ENCODE measurements around the gene CETP.
A peak's percentile ranks its signal among the peaks of the same experiment; 100 is the strongest.

The CETP gene

DNA sequence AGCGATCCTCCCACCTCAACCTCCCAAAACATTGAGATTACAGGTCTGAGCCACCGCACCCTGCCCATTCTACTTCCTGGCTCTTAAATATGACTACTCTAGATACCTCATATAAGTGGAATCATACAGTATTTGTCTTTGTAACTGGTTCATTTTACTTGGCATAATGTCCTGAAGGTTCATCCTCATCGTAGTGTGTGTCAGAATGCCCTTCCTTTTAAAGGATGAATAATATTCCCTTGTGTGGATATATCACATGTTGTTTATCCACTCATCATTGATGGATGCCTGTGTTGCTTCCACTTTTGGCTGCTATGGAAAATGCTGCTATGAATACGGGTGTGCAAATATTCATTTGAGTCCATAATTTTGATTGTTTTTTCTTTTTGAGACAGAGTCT, 5.7 kb upstream of the CETP start:
- peak in 1 of 2 donors; percentile 73 for DNase-seq (ENCODE audit: low read depth in 2 of 2)
- no peak overlapping the region for H3K4me3 ChIP-seq (replicated peaks in 1 of 2; ENCODE audit: low read depth in 2 of 2, low read length in 2 of 2)
- TF ChIP-seq, protein P1, sequence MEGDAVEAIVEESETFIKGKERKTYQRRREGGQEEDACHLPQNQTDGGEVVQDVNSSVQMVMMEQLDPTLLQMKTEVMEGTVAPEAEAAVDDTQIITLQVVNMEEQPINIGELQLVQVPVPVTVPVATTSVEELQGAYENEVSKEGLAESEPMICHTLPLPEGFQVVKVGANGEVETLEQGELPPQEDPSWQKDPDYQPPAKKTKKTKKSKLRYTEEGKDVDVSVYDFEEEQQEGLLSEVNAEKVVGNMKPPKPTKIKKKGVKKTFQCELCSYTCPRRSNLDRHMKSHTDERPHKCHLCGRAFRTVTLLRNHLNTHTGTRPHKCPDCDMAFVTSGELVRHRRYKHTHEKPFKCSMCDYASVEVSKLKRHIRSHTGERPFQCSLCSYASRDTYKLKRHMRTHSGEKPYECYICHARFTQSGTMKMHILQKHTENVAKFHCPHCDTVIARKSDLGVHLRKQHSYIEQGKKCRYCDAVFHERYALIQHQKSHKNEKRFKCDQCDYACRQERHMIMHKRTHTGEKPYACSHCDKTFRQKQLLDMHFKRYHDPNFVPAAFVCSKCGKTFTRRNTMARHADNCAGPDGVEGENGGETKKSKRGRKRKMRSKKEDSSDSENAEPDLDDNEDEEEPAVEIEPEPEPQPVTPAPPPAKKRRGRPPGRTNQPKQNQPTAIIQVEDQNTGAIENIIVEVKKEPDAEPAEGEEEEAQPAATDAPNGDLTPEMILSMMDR (IDR thresholded peaks at IDR 0.05; ENCODE audit: low read depth, low read length), result no peak

DNA sequence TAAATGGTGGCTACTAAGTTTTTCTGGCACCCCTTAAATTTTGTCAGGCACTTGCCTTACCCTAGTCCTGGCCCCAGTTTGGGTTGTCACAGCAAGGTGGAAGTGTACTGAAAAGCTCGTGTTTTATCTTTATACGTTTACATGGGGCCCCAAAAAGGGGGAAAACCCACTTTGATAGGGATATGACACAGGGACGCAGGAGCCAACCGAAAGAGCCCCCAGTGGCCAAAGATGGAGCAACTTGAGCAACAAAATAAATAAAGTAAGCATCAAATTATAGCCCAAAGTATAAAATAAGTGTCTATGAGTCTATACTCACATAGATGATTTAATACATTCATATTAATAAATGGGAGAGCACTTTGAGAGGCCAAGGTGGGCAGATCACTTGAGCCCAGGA, 5.0 kb upstream of the CETP start:
- TF ChIP-seq, protein P1 (IDR thresholded peaks at IDR 0.05; ENCODE audit: low read depth, low read length), result peak; percentile 24
- H3K4me3 ChIP-seq (replicated peaks in 1 of 2; ENCODE audit: low read depth in 2 of 2, low read length in 2 of 2), result no peak overlapping the region
- DNase-seq (ENCODE audit: low read depth in 2 of 2), result no peak

DNA sequence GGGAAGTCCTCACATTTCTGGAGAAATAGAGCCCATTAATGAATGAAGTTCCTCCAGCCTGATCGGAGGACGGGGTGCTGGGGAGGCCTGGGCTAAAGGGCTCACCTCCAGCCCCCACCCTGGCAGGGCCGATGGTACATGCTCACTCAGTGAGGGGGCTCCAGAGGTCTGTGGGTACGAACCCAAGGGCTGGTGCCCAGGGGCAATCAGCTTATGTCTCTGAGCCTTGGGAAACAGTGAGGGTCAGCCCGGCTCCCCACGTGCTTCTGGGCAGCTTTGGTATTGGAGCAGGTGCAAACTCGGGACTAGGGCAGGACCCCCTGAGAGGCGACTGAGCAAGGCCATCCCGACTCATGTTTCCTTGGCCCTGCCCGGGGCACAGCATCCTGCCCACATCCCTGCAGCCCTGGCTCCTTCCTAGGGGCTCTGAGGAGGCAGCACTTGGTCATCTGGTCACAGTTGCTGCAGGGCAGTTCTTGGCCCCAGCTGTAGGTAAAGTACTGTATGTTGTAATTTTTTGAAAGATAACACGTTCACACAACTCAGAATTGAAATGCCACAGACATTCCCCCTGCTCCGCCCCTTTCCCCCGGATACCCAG, 969 bp upstream of the CETP start:
- TF ChIP-seq, protein P1 (IDR thresholded peaks at IDR 0.05; ENCODE audit: low read depth, low read length), result no peak
- H3K4me3 ChIP-seq (replicated peaks in 1 of 2; ENCODE audit: low read depth in 2 of 2, low read length in 2 of 2), result no peak overlapping the region
- peak; percentile 52 to 64 for DNase-seq (ENCODE audit: low read depth in 2 of 2)

DNA sequence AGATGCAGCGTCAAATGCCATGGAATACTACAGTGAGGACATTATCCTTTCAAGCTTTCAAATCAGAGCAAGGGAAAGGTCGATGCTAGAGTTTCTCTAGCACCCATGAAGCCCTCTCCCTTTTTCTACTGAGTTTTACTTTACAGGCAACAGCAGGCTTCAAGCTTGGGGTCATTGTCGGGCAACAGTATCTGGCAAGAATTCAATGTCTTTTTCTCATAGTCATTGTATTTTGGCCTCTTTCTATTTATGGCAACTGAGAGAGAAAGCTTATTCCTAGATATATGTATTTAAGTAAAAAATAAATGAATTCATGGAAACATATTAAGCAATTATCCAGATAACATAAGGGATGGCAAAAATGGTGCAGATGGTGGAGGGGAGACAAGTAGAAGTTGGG, 364 bp upstream of the CETP start:
- peak; percentile 54 to 72 for DNase-seq (ENCODE audit: low read depth in 2 of 2)
- TF ChIP-seq, protein P1 (IDR thresholded peaks at IDR 0.05; ENCODE audit: low read depth, low read length), result no peak
- no peak overlapping the region for H3K4me3 ChIP-seq (replicated peaks in 1 of 2; ENCODE audit: low read depth in 2 of 2, low read length in 2 of 2)

DNA sequence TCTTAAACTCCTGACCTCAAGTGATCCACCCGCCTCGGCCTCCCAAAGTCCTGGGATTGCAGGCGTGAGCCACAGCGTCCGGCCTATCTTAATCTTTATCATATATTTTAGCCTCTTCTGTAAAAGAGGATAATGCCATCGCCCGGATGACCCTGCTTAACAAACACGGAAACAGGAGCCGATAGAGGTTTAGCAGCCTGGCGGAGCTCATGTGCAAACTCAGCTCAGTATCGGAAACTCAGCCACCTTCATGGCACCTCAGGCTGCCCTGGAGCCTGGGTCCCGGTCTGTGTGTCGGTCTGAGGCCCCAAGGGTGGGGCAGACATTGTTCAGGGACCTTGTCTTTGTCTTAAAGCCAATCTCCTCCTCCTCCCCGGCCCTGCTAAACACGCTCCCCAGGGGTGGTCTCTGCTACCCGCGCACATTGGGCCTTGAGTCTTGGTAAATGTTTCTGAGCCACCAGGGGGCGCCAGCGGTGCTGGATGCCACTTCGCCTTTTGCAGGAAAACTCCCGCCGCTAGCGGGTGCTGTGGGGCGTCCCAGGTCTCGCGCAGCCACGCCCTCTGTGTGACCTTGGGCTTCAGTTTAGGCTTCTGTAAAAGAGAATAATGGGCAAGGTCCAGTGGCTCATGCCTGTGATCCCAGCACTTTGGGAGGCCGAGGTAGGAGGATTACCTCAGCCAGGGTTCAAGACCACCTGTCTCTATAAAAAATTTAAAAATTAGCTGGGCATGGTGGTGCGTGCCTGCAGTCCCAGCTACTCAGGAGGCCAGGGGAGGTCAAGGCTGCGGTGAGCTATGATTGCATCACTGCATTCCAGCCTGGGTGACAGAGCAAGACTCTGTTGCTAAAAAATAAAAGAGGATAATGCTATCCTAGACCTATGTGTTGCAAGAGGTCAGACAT, 2.7 kb downstream of the CETP start:
- H3K4me3 ChIP-seq (replicated peaks in 1 of 2; ENCODE audit: low read depth in 2 of 2, low read length in 2 of 2), result no peak overlapping the region
- TF ChIP-seq, protein P1 (IDR thresholded peaks at IDR 0.05; ENCODE audit: low read depth, low read length), result peak; percentile 88
- DNase-seq (ENCODE audit: low read depth in 2 of 2), result peak; percentile 85 to 96

DNA sequence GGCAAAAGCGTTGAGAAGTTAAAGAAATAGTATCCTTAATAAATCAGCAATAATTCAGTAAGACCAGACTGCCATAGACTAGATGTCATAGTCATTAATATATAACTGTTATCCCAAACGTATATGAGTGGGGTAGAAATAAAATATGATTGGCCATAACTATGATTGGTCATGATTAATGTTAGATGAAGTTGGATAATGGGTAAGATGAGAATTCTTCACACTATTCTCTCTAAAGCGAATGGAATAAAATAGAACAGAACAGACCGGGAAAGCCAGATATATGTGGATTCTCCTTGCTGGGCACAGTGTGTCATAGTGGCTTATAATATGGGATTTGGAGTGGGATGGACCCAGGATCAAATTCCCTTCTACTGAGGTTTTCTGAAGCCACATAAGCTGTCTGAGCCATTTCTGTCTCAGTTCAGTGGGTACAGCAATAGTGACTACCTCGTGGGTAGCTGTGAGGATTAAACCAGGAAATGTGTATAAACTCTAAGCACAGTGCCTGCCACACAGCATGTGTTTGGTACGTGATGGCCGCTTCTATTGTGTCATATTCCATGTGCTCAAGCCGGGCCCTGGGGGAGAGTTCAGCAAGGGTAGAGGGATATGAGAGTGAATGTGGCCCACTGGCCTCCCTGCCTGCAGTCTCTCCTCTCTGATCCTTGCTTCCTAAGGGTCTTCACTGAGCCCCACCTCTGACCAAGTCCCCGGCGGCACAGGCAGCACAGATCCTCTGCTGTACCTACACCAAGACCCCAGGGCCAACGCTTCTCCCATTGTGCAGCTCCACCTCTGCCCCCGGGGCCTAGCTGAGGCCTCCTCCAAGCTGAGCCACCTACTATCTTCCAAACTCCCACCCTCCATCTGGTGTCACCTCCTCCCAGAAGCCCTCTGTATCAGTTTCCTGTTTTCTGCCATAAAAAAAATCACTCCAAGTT, 3.7 kb downstream of the CETP start:
- TF ChIP-seq, protein P1 (IDR thresholded peaks at IDR 0.05; ENCODE audit: low read depth, low read length), result no peak
- H3K4me3 ChIP-seq (replicated peaks in 1 of 2; ENCODE audit: low read depth in 2 of 2, low read length in 2 of 2), result no peak overlapping the region
- DNase-seq (ENCODE audit: low read depth in 2 of 2), result peak in 1 of 2 donors; percentile 34
